ENCODE data around the gene LRRFIP1.
"Not testable (repeated sequence)": the region's sequence is repeated elsewhere in the genome, so short reads cannot be mapped to it uniquely, and the experiment has no call there.

The LRRFIP1 gene

GRCh38 chr2:237682856-237683670, 55.7 kb downstream of the LRRFIP1 start:
- TF ChIP-seq CTCF (IDR thresholded peaks at IDR 0.05; ENCODE audit: insufficient read depth, low read depth, low read length, missing control alignments): no peak
- no peak overlapping the region for H3K4me3 ChIP-seq (ENCODE audit: low read length)
- peak; percentile 32 for DNase-seq (ENCODE audit: low read depth)

GRCh38 chr2:237685408-237685807, 58.0 kb downstream of the LRRFIP1 start:
- TF ChIP-seq CTCF (IDR thresholded peaks at IDR 0.05; ENCODE audit: insufficient read depth, low read depth, low read length, missing control alignments): peak; percentile 55
- DNase-seq (ENCODE audit: low read depth): peak; percentile 48
- H3K4me3 ChIP-seq (ENCODE audit: low read length): no peak overlapping the region

- peak; percentile 7 for TF ChIP-seq CTCF (IDR thresholded peaks at IDR 0.05; ENCODE audit: insufficient read depth, low read depth, low read length, missing control alignments)
- no peak overlapping the region for H3K4me3 ChIP-seq (ENCODE audit: low read length)
- no peak for DNase-seq (ENCODE audit: low read depth)
Measured at GRCh38 chr2:237686659-237687136, 59.3 kb downstream of the LRRFIP1 start.

GRCh38 chr2:237688081-237688480, 60.7 kb downstream of the LRRFIP1 start:
- no peak for DNase-seq (ENCODE audit: low read depth)
- no peak overlapping the region for H3K4me3 ChIP-seq (ENCODE audit: low read length)

GRCh38 chr2:237688541-237688940, 61.2 kb downstream of the LRRFIP1 start:
- H3K4me3 ChIP-seq (ENCODE audit: low read length); DNase-seq (ENCODE audit: low read depth): not testable (repeated sequence)

More at GRCh38 chr2:237688081-237688480, 60.7 kb downstream of the LRRFIP1 start:
- no peak for TF ChIP-seq CTCF (IDR thresholded peaks at IDR 0.05; ENCODE audit: insufficient read depth, low read depth, low read length, missing control alignments)

GRCh38 chr2:237689336-237690131, 62.1 kb downstream of the LRRFIP1 start:
- peak; percentile 34 for DNase-seq (ENCODE audit: low read depth)
- no peak overlapping the region for H3K4me3 ChIP-seq (ENCODE audit: low read length)
- TF ChIP-seq CTCF (IDR thresholded peaks at IDR 0.05; ENCODE audit: insufficient read depth, low read depth, low read length, missing control alignments): no peak

Measured in epithelial cell of esophagus (primary cell).